ES-I3 (cell line): Measurements from ENCODE around the gene IGLL5.

Experiments
- H3K36me3 ChIP-seq: 2 replicates; pipeline ENCODE4 v1.6.1; 2013; ENCODE audit warnings: mild to moderate bottlenecking, low read length, control low read depth, moderate library complexity; ENCODE audit not compliant: insufficient read depth
- H3K4me1 ChIP-seq: 2 replicates; pipeline ENCODE4 v1.6.1; 2013; ENCODE audit warnings: mild to moderate bottlenecking, control low read depth, low read length; ENCODE audit not compliant: insufficient read depth
- H3K9ac ChIP-seq: 2 replicates; pipeline ENCODE4 v1.6.1; 2013; ENCODE audit warnings: low read depth, mild to moderate bottlenecking, low read length, moderate library complexity
- H3K9me3 ChIP-seq: 2 replicates; pipeline ENCODE4 v1.6.1; 2013; ENCODE audit warnings: mild to moderate bottlenecking, low read length, moderate library complexity; ENCODE audit not compliant: control insufficient read depth, insufficient read depth

Gene IGLL5

DNA sequence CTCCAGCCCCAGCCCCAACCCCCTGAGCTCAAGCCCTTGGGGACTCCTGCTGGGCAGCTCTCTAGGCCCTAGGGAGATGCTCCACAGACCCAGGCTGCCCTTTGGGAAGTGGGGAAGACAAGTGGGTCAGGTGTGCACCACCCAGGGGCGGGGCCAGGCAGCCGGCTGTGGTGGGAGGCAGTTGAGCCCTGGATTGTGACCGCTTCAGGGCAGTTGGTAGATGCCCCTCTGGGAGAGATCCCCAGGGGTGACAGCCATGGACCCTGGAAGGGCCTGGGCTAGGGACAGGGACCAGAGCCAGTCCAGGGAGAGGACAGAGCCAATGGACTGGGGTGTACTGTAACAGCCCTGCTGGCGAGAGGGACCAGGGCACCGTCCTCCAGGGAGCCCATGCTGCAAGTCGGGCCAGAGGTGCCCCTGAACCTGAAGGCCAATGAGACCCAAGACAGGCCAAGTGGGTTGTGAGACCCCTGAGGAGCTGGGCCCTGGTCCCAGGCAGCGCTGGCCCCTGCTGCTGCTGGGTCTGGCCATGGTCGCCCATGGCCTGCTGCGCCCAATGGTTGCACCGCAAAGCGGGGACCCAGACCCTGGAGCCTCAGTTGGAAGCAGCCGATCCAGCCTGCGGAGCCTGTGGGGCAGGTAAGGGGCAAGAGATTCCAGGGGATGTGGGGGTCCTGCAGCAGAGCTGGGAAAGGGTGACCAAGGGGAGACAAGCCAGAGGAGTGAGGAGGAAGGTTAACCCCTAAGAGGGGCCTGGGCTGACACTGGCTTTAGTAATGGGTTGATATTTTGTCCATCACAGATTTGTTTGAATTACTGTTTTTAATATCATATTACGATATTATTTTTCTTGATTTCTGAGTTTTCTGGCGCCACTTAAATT, at the start of gene IGLL5:
IGLL5 (plus strand) TSS at position 196 of the 883 bp plus-strand sequence; CDS start at position 434, 238 bp downstream.
- H3K36me3 ChIP-seq = no peaks in the 10 kb centered on the region
- H3K9me3 ChIP-seq = no peaks in the 10 kb centered on the region
- H3K9ac ChIP-seq = no peak within 1 kb of the TSS
- no peaks in the 10 kb centered on the region for H3K4me1 ChIP-seq

GRCh38 chr22:22838148-22838786, 49.3 kb upstream of the IGLL5 start:
- Histone ChIP-seq H3K36me3 (no peaks in the 10 kb centered on the region), H3K9ac (no peak overlapping the region), H3K4me1 (no peaks in the 10 kb centered on the region), H3K9me3 (no peaks in the 10 kb centered on the region)

GRCh38 chr22:22839570-22840314, 47.9 kb upstream of the IGLL5 start:
- Histone ChIP-seq H3K4me1 (no peaks in the 10 kb centered on the region), H3K9me3 (no peaks in the 10 kb centered on the region), H3K9ac (no peak overlapping the region), H3K36me3 (no peaks in the 10 kb centered on the region)

GRCh38 chr22:22840780-22841179, 46.8 kb upstream of the IGLL5 start:
- Histone ChIP-seq H3K36me3 (no peaks in the 10 kb centered on the region), H3K9ac (no peak overlapping the region), H3K9me3 (no peaks in the 10 kb centered on the region), H3K4me1 (no peaks in the 10 kb centered on the region)

DNA sequence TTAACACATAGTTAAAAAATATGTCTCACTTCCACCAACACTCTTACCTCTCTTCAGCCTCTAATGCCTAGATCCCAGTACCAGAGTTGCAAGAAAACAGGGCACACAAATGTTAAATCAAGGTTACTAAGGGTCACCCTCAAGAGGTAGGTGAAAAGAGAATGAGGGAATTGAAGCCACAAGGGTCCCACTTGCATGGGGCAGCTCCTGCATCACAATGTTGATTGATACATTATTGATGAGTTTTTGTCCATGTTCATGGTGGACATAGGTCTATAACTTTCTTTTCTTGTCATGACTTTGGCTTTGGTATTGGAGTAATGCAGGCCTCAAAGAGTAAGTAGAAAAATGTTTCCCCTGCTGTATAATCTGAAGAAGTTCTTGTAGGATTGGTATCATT, 46.0 kb upstream of the IGLL5 start:
- no peaks in the 10 kb centered on the region for H3K4me1 ChIP-seq
- H3K9ac ChIP-seq = no peak overlapping the region
- no peaks in the 10 kb centered on the region for H3K9me3 ChIP-seq
- H3K36me3 ChIP-seq = no peaks in the 10 kb centered on the region

DNA sequence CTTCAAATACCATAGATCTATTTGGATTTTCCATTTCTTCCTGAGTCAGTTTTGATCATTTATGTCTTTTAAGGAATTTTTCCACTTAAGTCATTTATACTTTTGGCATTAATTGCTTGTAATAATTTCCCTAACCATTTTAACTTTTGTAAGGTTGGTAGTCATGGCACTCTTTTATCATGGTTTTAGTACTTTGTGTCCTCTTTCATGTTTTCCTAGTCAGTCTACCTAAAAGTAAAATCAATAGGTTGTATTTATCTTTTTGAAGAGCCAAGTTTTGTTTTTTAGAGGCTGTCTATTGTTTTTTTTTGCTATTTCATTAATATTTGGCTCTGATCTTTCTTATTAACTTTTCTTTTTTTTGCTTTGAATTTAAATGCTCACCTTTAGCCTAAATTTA, 45.5 kb upstream of the IGLL5 start:
- no peaks in the 10 kb centered on the region for H3K9me3 ChIP-seq
- H3K36me3 ChIP-seq = no peaks in the 10 kb centered on the region
- H3K4me1 ChIP-seq = no peaks in the 10 kb centered on the region

GRCh38 chr22:22843848-22844247, 43.8 kb upstream of the IGLL5 start:
- no peaks in the 10 kb centered on the region for H3K36me3 ChIP-seq
- H3K9me3 ChIP-seq = no peaks in the 10 kb centered on the region
- no peaks in the 10 kb centered on the region for H3K4me1 ChIP-seq
- no peak overlapping the region for H3K9ac ChIP-seq

More for the DNA sequence above, 45.5 kb upstream of the IGLL5 start:
- no peak overlapping the region for H3K9ac ChIP-seq

DNA sequence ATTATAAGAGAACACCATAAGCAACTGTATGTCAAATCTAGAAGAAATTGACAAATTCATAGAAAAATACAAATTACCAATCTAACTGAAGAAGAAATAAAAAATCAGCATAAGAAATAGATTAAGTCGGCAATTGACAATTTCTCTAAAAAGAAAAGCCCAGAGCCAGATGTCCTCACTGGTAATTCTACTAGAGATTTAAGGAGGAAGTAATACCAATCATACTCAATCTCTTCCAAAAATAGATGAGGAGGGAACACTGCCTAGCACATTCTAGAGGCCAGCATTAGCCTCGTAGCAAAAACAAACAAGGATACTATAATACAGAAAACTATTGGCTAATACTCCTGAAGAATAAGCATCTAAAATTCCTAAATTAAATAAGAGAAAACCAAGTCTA, 40.4 kb upstream of the IGLL5 start:
- H3K36me3 ChIP-seq = no peaks in the 10 kb centered on the region
- no peak overlapping the region for H3K9ac ChIP-seq
- H3K9me3 ChIP-seq = no peaks in the 10 kb centered on the region
- no peaks in the 10 kb centered on the region for H3K4me1 ChIP-seq

DNA sequence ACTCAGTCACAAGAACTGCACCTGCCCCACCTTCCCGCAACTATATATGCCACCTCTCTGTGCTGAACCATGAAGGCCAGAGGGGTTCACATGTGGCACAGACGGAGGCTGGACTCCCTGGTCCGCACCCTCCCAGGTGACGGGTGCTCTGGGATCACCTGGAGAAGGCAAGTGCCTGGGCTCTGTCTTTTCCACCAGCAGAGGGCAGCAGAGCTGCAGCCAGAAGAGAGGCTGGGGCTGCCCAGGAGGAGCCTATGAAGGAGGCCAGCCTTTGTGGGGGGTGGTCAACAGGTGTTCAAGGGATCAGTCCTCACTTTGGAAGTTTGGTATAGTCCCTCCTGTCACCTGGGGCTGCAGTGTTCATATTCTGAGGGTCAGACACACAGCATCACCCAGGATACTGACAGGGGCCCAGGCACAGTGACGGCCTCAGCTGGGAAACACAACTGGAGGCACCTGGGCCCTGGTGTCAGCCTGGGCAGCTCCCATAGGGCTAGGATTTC, 39.2 kb upstream of the IGLL5 start:
- H3K36me3 ChIP-seq = no peaks in the 10 kb centered on the region
- H3K9ac ChIP-seq = no peak overlapping the region
- H3K4me1 ChIP-seq = no peaks in the 10 kb centered on the region
- no peaks in the 10 kb centered on the region for H3K9me3 ChIP-seq

DNA sequence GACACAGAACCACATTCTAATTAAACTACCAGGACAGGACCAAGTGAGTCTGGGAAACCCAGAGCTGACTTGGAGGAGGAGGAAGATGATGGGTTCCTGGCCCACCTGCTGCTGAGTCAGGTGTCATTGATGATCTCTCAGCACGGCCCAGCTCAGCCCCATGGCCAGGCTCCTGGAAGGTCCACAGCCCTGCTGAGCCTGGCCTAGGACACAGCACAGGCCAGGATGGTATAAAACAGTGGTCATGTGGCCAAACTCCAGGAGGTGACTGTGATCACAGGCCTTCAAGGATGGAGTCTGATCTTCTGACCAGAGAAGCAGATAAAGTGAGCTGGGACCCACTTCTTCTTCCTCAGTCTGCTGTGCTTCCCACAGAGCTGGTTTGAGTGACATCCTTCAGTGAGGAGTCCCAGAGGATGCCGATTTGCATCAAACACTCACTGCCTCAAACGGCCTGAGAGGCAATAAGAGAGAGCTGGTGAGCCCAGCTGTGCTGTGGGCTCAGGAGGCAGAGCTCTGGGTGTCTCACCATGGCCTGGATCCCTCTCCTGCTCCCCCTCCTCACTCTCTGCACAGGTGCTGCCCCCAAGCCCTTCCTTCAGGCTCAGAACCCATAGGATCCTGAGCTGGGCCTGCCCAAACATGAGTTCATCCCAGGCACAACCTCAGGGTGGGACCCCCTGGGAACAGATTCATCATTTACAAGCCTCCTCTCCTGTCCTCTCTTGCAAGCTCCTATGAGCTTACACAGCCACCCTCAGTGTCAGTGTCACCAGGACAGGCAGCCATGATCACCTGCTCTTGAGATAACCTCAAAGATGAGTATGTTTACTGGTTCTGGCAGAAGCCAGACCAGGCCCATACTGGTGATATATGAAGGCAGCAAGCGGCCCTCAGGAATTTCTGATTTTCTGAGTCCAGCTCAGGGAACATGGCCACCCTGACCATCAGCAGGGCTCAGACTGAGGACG, 37.7 kb upstream of the IGLL5 start:
- no peak overlapping the region for H3K9ac ChIP-seq
- no peaks in the 10 kb centered on the region for H3K4me1 ChIP-seq
- H3K9me3 ChIP-seq = no peaks in the 10 kb centered on the region
- no peaks in the 10 kb centered on the region for H3K36me3 ChIP-seq

DNA sequence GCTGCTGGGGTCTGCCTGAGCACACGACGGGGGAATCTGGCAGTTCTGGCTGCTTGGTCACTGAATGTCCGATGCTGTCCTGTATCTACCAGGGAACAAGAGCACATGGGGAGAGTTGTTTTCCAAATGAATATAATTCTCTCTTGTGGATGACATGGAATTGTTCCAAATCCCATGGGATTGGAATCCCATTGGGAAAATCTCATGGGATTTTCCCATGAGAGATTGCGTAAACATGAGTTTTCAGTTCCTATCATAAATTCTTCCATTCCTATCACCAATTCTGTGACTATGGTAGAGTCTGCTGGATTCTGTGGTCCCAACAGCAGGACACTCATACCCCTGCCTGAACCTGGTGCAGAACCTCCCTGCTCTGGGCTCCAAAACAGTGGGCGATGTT, 35.6 kb upstream of the IGLL5 start:
- Histone ChIP-seq H3K9ac (no peak overlapping the region), H3K36me3 (no peaks in the 10 kb centered on the region), H3K4me1 (no peaks in the 10 kb centered on the region), H3K9me3 (no peaks in the 10 kb centered on the region)

GRCh38 chr22:22853713-22854112, 33.9 kb upstream of the IGLL5 start:
- H3K9me3 ChIP-seq = no peaks in the 10 kb centered on the region
- no peaks in the 10 kb centered on the region for H3K36me3 ChIP-seq
- H3K4me1 ChIP-seq = no peaks in the 10 kb centered on the region
- no peak overlapping the region for H3K9ac ChIP-seq

GRCh38 chr22:22854466-22854865, 33.1 kb upstream of the IGLL5 start:
- H3K9ac ChIP-seq = no peak overlapping the region
- no peaks in the 10 kb centered on the region for H3K36me3 ChIP-seq
- H3K4me1 ChIP-seq = no peaks in the 10 kb centered on the region
- no peaks in the 10 kb centered on the region for H3K9me3 ChIP-seq
